HG02981 (cell line): Measurements from ENCODE around the gene TRIM67.
A peak's percentile ranks its signal among the peaks of the same experiment; 100 is the strongest.
"Not testable (repeated sequence)": the region's sequence is repeated elsewhere in the genome, so short reads cannot be mapped to it uniquely, and the experiment has no call there.

Experiments used
- ATAC-seq: cut with Tn5 transposase; IDR thresholded peaks from one replicate; pipeline ENCODE4 v1.9.1; 2021; ENCODE audit warnings: mild to moderate bottlenecking, moderate library complexity; ENCODE audit not compliant: unreplicated experiment

Gene TRIM67

DNA sequence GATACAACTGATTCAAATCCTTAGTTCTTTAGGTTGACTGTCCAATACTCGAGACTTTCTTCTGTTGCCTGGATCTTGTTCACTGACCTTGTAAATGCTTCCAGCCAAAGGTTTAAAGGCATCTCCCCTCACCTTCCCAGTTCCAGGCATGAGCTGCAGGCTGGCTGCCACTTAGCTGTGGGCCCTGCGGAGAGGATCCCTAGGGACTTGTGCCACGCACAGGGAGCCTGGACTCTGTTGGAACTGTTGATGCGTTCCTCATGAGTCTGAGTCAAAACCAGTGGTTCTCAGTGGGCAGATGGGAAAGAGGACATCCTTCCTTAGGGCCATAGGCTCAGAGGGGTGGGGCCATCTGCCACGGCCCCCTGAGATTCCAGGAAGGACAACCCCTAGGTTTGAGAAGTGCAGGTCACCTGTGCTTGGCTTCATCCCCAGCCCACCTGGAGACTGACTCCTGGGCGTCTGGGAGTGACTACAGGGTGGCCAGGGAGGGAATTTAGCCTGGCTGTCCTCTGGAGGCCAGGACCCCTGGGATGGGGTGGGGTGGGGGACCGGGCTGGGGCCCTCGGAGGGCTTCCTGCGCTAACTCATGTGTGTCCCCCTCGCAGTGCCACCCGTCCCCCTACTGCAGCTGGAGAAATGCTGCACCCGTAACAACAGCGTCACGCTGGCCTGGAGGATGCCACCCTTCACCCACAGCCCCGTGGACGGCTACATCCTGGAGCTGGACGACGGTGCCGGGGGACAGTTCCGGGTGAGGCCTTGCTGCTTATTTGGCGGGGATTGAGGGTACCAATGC, 41.6 kb downstream of the TRIM67 start:
- ATAC-seq: no peak

DNA sequence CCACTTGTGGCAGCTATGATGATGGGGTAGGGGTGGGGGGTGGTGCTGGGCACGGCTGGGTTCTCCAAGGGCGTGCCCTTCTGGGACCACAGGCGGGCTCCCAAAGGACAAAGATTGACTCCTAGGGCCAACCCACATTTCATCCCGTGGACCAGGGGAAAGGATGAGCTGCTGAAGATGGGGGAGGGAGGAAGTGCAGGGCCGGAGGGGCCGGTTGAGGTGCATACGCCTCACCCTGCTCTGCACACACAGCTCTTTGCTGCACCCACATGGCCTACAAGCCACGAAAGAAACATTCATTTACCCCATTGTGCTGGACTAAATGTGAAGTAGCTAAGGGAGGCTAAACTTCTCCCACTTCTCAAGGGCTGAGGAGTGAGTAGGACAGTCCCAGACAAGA, 45.0 kb downstream of the TRIM67 start:
- ATAC-seq: no peak

DNA sequence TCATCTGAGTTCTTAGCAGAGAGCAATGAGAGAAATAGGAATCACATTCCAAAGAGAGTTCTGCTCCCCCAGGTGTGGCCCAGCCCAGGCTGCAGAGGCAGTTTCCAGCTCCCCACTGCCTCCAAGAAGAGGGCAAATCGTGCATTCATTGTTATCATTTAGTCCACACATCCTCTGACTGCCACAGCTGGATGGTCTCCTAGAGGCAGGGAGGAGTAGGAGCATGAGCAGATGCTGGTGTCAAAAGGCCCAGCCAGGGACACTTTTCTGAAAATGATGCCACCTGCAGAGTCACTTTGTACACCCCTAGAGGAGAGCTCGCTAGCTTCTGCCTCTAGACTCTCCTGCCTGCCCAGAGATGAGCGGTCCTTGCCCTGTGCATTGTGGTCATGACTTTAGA, 45.6 kb downstream of the TRIM67 start:
- ATAC-seq: no peak

DNA sequence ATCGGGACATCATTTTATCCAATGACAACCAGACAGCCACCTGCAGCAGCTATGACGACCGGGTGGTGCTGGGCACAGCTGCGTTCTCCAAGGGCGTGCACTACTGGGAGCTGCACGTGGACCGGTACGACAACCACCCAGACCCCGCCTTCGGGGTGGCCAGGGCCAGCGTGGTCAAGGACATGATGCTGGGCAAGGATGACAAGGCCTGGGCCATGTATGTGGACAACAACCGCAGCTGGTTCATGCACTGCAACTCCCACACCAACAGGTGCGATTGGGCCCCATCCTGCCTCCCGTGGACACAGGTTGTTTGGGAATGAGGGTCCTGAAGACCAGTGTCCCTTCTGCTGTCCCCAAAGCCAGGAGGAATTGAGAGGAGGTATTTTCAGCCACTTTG, 47.1 kb downstream of the TRIM67 start:
- ATAC-seq: no peak

DNA sequence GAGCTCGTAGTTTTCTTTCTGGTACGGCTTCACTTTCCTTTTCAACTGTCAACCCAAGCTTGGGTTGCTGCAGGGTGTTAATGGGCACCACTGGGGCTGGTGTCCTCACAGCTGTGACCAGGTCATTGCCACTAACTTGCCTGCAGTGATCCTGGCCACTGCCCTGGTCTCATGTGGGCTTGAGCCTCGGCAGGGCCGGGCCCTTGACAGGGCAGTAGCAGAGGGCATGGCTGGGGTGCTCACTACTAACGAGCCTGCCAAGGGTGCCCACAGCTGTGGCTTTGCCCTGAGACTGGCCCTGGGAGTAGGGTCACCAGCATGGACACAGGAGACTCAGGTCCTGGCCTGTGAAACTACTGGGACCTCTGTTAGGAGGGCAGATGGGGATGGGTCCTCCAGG, 47.7 kb downstream of the TRIM67 start:
- ATAC-seq: no peak

DNA sequence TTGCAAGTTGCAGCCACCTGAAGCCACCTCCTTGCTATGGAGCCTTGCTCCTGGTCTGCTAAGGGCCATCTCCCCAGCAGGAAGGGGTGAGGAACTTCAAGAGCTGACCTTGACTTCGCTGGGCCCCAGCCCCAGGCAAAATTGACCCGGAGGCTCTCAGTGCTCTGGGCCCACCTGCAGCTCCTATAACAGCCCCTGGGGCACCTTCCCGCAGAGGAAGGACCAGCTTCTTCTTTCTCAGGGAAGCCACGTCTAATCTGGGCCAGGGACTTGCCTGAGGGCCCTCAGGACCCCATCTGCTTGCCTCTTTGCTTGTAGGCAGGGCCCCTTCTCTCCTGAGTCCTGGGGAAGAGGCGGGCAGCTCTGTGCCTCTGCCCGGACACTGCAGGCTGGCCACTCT, 48.3 kb downstream of the TRIM67 start:
- no peak for ATAC-seq

DNA sequence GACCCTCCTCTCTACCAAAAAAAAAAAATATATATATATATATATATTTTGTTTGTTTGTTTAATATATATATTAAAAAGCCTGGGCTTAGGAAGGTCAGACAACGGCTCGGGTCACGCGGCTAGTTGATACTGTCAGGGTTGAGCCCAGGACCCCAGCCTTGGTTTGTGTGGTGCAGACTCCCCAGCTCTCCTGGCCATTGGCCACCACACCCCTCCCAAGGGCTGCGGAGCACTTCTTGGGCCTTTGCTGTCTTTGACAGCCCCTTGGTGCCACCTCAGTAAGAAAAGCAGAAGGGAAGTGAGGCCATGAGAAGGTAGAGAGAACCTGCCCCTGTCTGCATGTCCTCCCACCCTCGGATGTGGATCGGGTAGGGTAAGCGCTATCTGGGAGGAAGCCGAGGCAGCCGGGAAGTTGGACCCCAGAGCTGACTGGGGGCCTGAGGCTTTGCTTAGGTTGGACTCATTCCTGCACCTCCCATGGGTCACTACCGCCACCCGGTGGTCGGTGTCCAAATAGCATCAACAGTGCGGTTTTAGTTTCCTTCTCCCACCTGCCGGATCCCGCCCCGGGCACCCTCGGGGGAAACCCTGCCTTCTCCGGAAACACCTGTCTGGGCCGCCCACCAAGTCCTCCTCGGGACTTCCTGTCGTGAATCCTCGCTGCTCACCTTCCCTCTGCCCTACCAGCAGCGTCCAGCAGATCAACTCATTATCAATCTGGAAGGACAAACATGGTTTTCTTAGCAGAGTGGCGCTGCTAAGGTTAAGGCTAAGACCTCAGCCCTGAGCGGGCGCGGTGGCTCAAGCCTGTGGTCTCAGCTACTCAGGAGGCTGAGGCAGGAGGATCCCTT, 49.4 kb downstream of the TRIM67 start:
- peak; percentile 87 for ATAC-seq

DNA sequence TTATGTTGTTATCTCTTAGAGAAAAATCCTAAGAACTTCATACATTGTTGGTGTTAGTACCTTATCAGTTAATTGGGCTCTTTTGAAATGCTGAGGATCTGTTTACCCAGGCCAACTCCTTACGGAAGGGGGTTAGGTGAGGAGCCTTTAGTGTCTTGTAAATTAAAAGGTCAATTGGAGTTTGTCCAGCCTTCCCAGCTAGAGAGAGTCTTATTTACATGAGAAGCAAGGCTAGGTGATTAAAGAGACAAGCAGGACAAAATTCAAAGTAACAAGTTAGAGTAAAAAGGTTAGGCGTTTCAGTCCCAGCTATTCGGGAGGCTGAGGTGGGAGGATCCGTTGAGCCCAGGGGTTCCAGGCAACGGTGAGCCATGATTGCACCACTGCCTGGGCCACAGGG, 50.4 kb downstream of the TRIM67 start:
- not testable (repeated sequence) for ATAC-seq

DNA sequence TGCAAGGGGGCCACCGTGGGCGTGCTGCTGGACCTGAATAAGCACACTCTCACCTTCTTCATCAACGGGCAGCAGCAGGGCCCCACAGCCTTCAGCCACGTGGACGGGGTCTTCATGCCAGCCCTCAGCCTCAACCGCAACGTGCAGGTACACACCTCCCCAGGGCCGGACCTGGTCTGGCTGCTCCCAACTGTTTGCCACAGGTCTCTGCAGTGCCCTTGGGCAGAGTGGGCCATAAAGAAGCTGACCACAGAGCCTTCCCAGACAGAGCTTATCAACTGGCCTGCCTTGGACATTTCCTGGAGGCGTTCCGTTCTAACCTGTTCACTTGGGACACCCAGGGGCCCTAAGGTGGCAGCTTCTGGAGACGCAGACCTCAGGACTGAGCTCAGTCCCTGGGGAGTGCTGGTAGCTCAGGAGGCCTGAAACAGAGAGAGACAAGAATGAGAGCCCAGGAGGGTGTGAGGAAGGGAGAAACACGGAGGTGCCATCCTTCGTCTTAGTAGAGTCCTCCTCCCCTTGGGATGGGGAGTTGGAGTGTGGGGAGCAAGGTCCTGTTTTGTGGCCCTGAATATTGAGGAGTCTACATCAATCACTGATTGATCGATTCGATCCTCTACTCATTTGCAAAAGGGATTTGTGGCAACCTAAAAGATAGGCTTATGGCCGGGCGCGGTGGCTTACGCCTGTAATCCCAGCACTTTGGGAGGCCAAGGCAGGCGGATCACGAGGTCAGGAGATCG, 52.1 kb downstream of the TRIM67 start:
- no peak for ATAC-seq

DNA sequence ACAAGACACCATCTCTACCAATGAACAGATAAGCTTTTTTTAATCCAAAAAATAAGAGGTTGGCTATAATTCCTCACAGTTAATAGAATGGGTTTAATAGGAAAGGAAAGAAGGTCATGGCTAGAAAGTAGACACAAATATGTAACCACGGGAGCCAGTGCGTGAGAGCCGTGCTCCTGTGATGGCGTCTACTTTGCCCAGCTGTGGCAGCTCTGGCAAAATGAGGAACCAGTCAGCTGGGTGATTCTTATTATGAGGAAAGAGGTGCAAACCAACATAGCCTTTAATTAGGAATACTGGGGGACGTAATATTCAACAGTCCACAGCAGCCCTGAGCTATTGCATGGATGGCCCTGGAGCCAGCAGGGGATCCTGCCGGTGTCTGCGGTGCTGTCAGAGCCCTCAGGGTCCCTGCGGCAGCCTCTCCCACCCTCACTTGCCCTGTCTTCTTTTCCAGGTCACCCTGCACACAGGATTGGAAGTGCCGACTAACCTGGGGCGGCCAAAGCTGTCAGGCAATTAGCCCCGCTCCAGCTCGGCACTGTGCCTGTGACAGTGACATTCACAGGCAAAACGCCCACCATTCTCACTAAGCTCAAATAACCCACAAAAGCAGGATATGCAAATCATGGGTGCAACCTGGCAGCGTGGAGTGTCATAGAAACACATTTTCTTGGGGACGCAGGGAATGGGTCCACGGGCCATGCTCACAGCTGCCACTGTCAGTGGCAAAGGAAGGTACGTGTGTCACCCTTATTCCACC, 53.2 kb downstream of the TRIM67 start:
- ATAC-seq: no peak

DNA sequence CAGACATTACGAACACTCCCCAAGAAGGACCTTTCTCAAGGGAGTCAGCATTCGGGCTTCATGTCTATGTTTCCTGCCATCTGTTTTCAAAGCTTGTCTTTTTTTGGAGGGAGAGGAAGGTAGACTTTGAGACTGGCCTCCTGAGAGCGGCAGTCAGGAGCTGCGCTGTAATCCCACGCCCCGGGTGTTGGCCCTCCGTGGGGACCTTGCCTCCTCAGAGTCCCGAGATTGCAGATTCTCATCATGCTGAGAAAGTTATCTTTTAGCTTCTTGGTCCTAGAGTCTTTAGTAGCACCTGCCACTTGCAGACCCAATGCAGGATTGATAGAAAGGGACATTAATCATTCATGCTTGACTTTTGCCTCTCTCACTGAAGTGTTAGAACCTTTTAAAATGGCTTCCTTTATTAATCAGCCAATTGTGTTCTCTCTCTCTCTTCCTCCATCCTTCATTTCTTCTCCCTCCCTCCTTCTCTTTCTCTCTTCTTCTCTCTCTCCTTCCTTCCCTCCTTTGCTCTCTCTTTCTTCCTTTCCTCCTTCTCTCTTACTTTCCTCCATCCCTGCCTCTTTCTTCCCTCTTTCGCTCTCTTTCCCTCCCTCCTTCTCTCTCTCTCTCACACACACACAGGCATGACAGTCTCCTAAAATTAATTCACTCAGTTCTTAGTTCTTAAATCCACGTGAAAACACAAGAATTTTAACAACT, 54.0 kb downstream of the TRIM67 start:
- ATAC-seq: no peak

DNA sequence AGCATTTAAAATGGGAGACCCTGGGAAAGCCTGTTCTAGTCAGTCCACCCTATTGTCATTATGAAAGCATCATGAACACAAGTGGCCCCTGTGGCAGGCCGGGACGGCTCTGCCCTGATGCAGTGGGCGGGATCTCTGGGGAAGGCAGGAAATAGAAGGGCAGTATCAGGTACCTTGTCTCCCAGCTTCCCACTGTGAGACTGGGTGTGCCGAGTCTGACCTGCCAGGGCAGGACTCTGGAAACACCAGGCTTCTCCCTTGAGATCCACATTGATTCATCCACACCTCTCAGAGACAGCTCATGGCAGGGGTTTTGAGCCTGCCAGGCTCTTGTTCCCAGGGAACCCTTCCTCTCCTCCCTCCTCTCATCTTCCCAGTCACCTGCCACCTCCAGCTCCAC, 54.6 kb downstream of the TRIM67 start:
- no peak for ATAC-seq

DNA sequence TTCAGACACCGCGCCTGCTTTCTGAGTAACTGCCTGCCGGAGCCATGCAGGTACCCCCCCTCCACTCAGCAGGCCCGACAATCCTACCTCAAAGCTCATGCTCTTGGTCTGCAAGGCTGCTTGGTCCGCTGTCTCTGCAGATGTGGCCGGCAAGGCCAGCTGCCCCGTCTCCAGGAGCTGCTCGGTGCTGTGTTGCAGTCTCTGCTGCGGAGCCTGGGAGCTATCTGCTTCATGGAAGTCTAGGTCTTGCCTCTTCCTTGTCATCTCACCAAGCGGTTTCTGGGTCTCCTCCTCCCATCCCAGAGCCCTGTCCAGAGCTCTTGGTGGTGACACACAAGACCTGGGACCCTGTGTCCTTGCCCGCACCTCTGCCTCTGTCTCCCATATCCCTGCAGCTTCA, 55.2 kb downstream of the TRIM67 start:
- ATAC-seq: no peak

DNA sequence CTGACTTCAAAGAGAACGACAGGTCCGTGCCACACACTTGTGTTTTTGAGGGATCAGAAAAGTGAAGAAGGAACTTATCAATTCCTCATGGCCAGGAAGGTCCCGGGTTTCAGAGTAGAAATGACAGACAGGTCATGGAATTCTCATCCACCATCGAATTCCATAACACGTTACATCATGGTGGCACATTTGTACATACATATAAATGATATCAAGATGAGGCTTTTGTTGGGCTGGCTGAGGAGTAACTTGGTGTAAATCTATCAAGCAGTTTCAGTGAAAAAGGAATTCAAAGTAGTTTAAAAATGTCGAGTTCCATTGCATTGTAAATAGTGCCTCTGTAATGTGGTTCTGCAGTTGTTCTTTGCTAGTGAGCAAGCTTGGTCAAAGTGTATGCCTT, 56.2 kb downstream of the TRIM67 start:
- ATAC-seq: no peak

DNA sequence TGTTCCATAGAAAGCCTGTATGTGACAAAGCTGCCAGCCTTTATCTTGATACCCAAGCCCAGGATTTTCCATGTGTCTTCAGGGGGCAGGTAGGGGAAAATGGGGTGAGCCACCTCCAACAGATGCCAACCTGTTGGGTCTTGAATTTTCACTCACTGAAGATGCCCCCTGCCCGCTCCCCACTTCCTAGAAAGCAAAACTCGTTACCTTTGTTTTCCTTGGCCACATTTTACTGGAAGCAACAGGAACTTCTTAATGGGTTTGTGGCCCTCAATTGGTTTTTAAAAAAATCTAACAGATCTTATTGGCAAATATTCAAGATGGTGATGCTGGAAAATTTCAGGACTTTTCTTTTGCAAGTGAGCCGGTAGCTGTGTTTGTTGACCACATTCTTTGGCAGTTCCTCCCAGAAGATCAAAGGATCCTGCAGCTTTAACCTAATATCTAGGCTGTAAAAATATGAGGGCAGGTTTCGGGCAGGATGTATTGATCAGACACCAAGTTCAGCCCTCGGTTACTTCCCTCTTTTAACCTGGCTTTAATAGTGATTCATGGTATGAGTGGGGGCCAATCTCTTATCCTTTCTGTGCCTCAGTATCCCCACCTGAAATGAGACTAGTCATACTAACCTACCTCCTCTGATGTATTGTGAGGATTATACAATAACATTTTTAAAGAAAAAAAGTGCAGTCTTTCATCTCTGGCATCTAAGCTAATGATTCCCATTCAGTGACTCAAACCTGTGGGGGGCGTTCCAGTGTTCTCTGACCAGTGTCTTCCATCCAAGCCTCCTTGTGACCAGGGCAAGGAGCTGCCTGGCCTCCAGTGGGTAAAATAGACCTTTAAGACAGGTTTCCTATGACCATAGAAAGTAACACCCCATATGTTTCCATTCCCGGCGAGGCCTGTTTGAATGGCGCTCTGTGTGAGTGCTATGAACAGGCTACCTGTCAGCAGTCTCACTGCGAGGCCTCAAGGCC, 57.9 kb downstream of the TRIM67 start:
- no peak for ATAC-seq

DNA sequence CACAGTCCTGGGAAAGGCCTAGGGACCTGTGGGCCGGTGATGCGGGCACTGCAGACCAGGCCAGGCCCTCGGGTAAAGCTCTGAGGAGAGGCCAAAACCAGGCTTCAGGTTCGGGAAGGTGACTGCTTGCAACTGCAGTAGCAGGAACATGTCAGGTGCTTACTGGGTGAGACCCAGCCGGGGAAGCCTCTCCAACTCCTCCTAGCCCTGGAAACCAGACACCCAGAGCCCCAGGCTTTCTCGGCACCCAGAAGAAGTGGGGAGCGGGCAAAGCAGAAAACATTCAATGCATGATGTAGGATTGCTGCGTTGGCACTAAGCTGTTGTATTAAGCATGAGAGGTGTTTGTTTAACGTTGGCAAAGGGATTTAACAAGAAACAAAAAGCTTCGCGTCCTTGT, 58.9 kb downstream of the TRIM67 start:
- no peak for ATAC-seq

DNA sequence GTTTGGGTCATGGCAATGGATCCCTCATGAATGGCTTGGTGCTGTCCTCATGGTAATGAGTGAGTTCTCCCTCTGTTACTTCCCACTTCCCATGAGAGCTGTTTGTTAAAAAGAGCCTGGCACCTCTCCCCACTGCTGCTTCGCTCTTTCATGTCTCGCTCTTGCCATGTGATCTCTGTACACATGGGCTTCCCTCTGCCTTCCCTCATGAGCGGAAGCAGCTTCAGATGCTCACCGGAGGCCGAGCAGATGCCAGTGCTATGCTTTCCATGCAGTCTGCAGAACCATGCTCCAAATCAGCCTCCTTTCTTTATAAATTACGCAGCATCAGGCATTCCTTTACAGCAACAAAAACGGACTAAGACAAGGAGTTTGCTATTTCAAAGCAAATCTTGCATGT, 64.3 kb downstream of the TRIM67 start:
- no peak for ATAC-seq

DNA sequence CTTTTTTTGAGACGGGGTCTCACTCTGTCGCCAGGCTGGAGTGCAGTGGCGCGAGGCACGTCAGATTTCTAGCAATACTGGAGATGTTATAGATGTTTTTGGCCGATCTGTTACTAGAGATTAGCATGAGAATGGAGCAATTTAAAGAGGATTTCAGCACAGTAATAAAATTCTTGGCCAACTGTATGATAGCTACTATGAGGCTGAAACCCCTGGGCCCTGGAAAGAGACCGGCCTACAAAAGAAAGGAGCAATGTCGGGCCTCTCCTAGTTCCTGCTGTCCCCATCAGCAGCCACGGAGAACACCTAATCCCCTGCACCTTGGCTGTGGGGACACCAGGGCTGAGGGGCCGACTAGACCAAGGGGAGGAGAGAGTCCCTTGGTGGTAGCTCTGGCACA, 69.7 kb downstream of the TRIM67 start:
- ATAC-seq: no peak
